Upper lobe of right lung (tissue), 1 donor: ENCODE results near the gene MARCHF3. TPM values are rescaled to one million over a fixed set of nuclear protein-coding genes. Genes with fewer than 3 reads are reported as not detected.
"Not testable (repeated sequence)": the region's sequence is repeated elsewhere in the genome, so short reads cannot be mapped to it uniquely, and the experiment has no call there.

Experiments
- ATAC-seq: fragments of 200-7000 bp; cut with Tn5 transposase; one replicate; pipeline ENCODE4 v1.9.1; 2020; ENCODE audit warnings: mild to moderate bottlenecking, moderate library complexity
- DNase-seq: peaks from one replicate; pipeline ENCODE4 v3.0.0-alpha.2; 2020
- H3K27ac ChIP-seq: fragments of 200-600 bp; one replicate; pipeline ENCODE4 v1.8.0; 2022
- H3K27me3 ChIP-seq: fragments of 200-600 bp; one replicate; pipeline ENCODE4 v1.8.0; 2022; ENCODE audit warnings: mild to moderate bottlenecking
- H3K36me3 ChIP-seq: fragments of 200-600 bp; one replicate; pipeline ENCODE4 v1.8.0; 2022
- H3K4me1 ChIP-seq: fragments of 200-600 bp; one replicate; pipeline ENCODE4 v1.8.0; 2022
- H3K4me3 ChIP-seq: fragments of 200-600 bp; one replicate; pipeline ENCODE4 v1.8.0; 2022; ENCODE audit warnings: mild to moderate bottlenecking
- H3K9me3 ChIP-seq: fragments of 200-600 bp; one replicate; pipeline ENCODE4 v1.8.0; 2022
- CTCF ChIP-seq: fragments of 200-600 bp; IDR thresholded peaks from one replicate; pipeline ENCODE4 v1.8.0; 2022; ENCODE audit warnings: antibody characterized with exemption
- intact Hi-C: fragments of 100-400 bp; cut with DNase I; formaldehyde crosslinking; loops from one replicate; pipeline ENCODE4 v1.11.0; 2022
- total RNA-seq: library from RNA; stranded (reverse); fragmentation: NEBNext Ultra II Directional; extraction: Animal tissue kit (Norgen Biotek cat#: 25700); gene quantifications from one replicate; pipeline ENCODE4 v1.2.1, GENCODE V29; 2021
- donor health status: DM: no; HTN: yes; CAD: no; lungs with severe emphysema.

The MARCHF3 gene
- total RNA-seq, 1 donor from 2014 or later, result 11.1 TPM

GRCh38 chr5:127024821-127025220 lies 5.5 kb downstream of the MARCHF3 start:
- Histone ChIP-seq H3K27me3 (no peaks in the 10 kb centered on the region), H3K9me3 (no peaks in the 10 kb centered on the region), H3K27ac (no peak overlapping the region), H3K4me3 (no peak overlapping the region), H3K4me1 (no peaks in the 10 kb centered on the region), H3K36me3 (no peaks in the 10 kb centered on the region)
- DNase-seq (no peak), ATAC-seq (no peak)
- intact Hi-C loops, result no loop called here
- TF ChIP-seq CTCF, result no peak

- DNase-seq, H3K4me1 ChIP-seq, H3K9me3 ChIP-seq, ATAC-seq, H3K27ac ChIP-seq, H3K27me3 ChIP-seq, H3K4me3 ChIP-seq, intact Hi-C loops, H3K36me3 ChIP-seq: not testable (repeated sequence)
Observed at GRCh38 chr5:127023552-127024191, 6.7 kb downstream of the MARCHF3 start.

GRCh38 chr5:127022846-127023245 lies 7.5 kb downstream of the MARCHF3 start:
- Histone ChIP-seq H3K36me3 (no peaks in the 10 kb centered on the region), H3K27ac (no peak overlapping the region), H3K4me1 (no peaks in the 10 kb centered on the region), H3K4me3 (no peak overlapping the region), H3K9me3 (no peaks in the 10 kb centered on the region), H3K27me3 (no peaks in the 10 kb centered on the region)
- no peak for ATAC-seq
- no peak for TF ChIP-seq CTCF
- DNase-seq, result no peak
- intact Hi-C loops, result no loop called here

- Histone ChIP-seq H3K36me3 (no peaks in the 10 kb centered on the region), H3K27ac (no peak overlapping the region), H3K4me1 (no peaks in the 10 kb centered on the region), H3K4me3 (no peak overlapping the region), H3K27me3 (no peaks in the 10 kb centered on the region), H3K9me3 (no peaks in the 10 kb centered on the region)
- DNase-seq (no peak), ATAC-seq (no peak)
- TF ChIP-seq CTCF, result no peak
- intact Hi-C loops, result no loop called here
Observed at GRCh38 chr5:127019928-127020327, 10.4 kb downstream of the MARCHF3 start.

GRCh38 chr5:127016722-127017121 lies 13.6 kb downstream of the MARCHF3 start:
- DNase-seq, H3K4me1 ChIP-seq, intact Hi-C loops, H3K27me3 ChIP-seq, H3K27ac ChIP-seq, H3K36me3 ChIP-seq, ATAC-seq, H3K4me3 ChIP-seq, H3K9me3 ChIP-seq: not testable (repeated sequence)

GRCh38 chr5:127015716-127016115 lies 14.6 kb downstream of the MARCHF3 start:
- intact Hi-C loops, result no loop called here
- Histone ChIP-seq H3K9me3 (no peaks in the 10 kb centered on the region), H3K4me1 (no peaks in the 10 kb centered on the region), H3K36me3 (no peaks in the 10 kb centered on the region), H3K4me3 (no peak overlapping the region), H3K27me3 (no peaks in the 10 kb centered on the region), H3K27ac (no peak overlapping the region)
- no peak for ATAC-seq
- DNase-seq, result no peak
- no peak for TF ChIP-seq CTCF

- DNase-seq (no peak), ATAC-seq (no peak)
- Histone ChIP-seq H3K36me3 (no peaks in the 10 kb centered on the region), H3K9me3 (no peaks in the 10 kb centered on the region), H3K27ac (no peak overlapping the region), H3K4me1 (no peaks in the 10 kb centered on the region), H3K27me3 (no peaks in the 10 kb centered on the region), H3K4me3 (no peak overlapping the region)
- intact Hi-C loops, result no loop called here
- TF ChIP-seq CTCF, result no peak
Observed at GRCh38 chr5:127014573-127014972, 15.8 kb downstream of the MARCHF3 start.
